ENCODE data around the gene OR2AG2. TPM values are rescaled to one million over a fixed set of nuclear protein-coding genes. Genes with fewer than 3 reads are reported as not detected.

The OR2AG2 gene
- total and polyA plus RNA-seq, 8 donors: 0.29 to 0.55 TPM; not detected in 6

DNA sequence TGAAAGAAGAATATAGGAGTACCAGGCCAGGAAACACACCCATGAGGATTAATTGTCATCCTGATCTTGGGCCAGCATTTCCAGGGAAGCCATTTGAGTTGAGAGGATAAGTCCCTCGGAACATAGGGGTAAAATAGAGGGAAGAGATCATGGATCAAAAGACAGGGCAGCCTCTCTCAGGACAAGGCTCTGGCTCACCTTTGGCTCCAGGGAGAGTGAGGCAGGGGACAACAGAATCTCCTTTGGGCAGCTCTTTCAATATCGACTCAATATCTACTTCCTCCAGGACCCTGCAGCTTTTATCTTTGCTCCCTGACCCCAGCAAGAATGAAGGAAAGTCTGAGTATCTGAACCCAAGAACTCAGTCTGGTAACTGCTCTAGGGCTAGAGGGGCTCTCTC is 10.9 kb upstream of the OR2AG2 start, which contains the start of gene OR2AG1:
Gene OR2AG1 (plus strand): TSS at position 301 of the 400 bp plus-strand sequence. CDS start 2,018 bp downstream, outside the sequence.
- H3K4me3 ChIP-seq: no peak within 1 kb of the TSS
- H3K9me3 ChIP-seq: no peaks in the 10 kb centered on the region
- TF ChIP-seq EP300 (IDR thresholded peaks at IDR 0.05) (no peak), POLR2AphosphoS5 (IDR thresholded peaks at IDR 0.05) (no peak), POLR2A (IDR thresholded peaks at IDR 0.05) (no peak)
- TF ChIP-seq, protein P1, sequence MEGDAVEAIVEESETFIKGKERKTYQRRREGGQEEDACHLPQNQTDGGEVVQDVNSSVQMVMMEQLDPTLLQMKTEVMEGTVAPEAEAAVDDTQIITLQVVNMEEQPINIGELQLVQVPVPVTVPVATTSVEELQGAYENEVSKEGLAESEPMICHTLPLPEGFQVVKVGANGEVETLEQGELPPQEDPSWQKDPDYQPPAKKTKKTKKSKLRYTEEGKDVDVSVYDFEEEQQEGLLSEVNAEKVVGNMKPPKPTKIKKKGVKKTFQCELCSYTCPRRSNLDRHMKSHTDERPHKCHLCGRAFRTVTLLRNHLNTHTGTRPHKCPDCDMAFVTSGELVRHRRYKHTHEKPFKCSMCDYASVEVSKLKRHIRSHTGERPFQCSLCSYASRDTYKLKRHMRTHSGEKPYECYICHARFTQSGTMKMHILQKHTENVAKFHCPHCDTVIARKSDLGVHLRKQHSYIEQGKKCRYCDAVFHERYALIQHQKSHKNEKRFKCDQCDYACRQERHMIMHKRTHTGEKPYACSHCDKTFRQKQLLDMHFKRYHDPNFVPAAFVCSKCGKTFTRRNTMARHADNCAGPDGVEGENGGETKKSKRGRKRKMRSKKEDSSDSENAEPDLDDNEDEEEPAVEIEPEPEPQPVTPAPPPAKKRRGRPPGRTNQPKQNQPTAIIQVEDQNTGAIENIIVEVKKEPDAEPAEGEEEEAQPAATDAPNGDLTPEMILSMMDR (IDR thresholded peaks at IDR 0.05): no peak
- no peaks in the 10 kb centered on the region for H3K4me1 ChIP-seq
- no peaks in the 10 kb centered on the region for H3K27me3 ChIP-seq
- intact Hi-C loops (cut with DNase I; ENCODE audit: low total_unique reads): no loop called here
- 46 to 70% (median 53%) methylated on average over 2 of the region's 2 CpGs for WGBS, 5 donors
- no peaks in the 10 kb centered on the region for H3K36me3 ChIP-seq
- H3K27ac ChIP-seq: no peak within 1 kb of the TSS
- no peak for DNase-seq

DNA sequence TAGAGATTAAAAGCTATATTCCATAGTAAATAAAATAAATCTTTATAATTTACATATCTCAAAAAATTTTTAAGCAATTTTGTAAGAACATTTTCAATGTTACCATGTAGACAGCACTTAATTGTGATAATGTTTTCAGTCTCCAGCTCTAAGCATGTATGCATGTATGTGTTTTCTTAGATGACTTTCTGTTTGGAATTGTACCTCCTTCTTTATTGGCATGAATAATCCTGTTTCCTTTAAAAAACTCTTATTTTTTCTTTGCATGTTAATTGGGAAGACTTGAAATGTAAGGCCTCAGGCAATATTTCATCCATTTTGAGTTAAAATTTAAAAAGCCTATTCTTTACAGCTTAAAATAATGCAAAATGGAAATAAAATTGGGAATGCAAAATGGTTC is 9.1 kb upstream of the OR2AG2 start:
- TF ChIP-seq, protein P1 (IDR thresholded peaks at IDR 0.05): no peak
- TF ChIP-seq EP300 (IDR thresholded peaks at IDR 0.05): no peak
- TF ChIP-seq POLR2A (IDR thresholded peaks at IDR 0.05): no peak
- TF ChIP-seq POLR2AphosphoS5 (IDR thresholded peaks at IDR 0.05): no peak
- no peaks in the 10 kb centered on the region for H3K27me3 ChIP-seq
- intact Hi-C loops (cut with DNase I; ENCODE audit: low total_unique reads): no loop called here
- no peaks in the 10 kb centered on the region for H3K9me3 ChIP-seq
- H3K4me3 ChIP-seq: no peak overlapping the region
- H3K4me1 ChIP-seq: no peaks in the 10 kb centered on the region
- no peak overlapping the region for H3K27ac ChIP-seq
- H3K36me3 ChIP-seq: no peaks in the 10 kb centered on the region
- DNase-seq: no peak

DNA sequence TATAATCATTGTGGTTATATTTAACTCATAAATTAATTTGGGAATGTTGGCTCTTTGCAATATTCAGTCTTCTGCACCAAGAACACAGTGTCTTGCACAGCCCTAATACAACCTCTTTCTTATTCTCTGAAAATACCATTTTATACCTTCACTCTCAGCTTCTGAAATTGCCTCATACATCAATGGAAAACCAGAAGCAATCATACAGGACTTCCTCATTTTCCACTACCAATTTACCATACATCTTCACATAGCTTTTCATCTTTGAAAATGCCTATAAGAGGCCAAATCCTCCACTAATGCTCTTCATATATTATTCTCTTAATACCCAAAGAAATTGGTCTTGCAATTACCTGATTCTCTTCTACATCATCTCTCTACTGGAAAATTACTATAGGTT is 6.7 kb upstream of the OR2AG2 start:
- no peaks in the 10 kb centered on the region for H3K4me1 ChIP-seq
- no peak overlapping the region for H3K4me3 ChIP-seq
- H3K36me3 ChIP-seq: no peaks in the 10 kb centered on the region
- no peaks in the 10 kb centered on the region for H3K9me3 ChIP-seq
- no peaks in the 10 kb centered on the region for H3K27me3 ChIP-seq
- DNase-seq: no peak
- no peak overlapping the region for H3K27ac ChIP-seq
- intact Hi-C loops (cut with DNase I; ENCODE audit: low total_unique reads): no loop called here
- TF ChIP-seq POLR2A (IDR thresholded peaks at IDR 0.05) (no peak), EP300 (IDR thresholded peaks at IDR 0.05) (no peak), POLR2AphosphoS5 (IDR thresholded peaks at IDR 0.05) (no peak)
- TF ChIP-seq, protein P1 (IDR thresholded peaks at IDR 0.05): no peak

DNA sequence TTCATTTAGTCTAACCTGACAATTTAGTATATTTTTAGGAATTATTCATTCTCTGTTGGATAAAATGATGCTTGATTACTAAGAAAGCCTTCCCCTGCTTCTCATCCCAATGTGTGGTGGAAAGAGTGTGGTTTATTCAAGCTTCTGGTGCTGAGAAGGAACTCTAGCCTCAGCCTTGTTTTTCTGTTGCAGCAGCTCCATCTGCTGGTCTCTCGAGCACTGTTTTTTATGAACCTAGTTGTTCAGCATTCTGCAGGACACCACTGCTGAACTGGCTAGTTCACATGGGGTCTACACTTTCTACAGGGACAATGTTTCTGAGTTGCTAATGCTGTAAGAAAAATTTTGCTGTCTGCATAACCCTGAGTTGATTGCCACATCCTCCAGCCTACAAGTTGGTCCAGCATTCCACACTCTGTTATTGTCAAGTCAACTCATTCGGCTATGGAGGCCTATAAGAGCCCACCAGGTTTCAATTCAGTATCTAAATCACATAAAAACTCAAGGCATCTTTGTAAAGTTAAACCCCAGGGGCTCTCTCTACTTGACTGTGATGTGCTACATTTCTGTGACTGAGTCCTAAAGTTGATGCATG is 14.3 kb downstream of the OR2AG2 start:
- TF ChIP-seq, protein P1 (IDR thresholded peaks at IDR 0.05): peak in 5 of 7 experiments; percentile 36 to 70 (median 46)
- TF ChIP-seq EP300 (IDR thresholded peaks at IDR 0.05): no peak
- WGBS, 5 donors: 45 to 50% (median 48%) methylated on average over 2 of the region's 2 CpGs

More for the DNA sequence above, 14.3 kb downstream of the OR2AG2 start:
- no peaks in the 10 kb centered on the region for H3K36me3 ChIP-seq
- DNase-seq: peak; percentile 63 to 86
- intact Hi-C loops (cut with DNase I; ENCODE audit: low total_unique reads): no loop called here
- H3K27ac ChIP-seq: no peak overlapping the region
- no peaks in the 10 kb centered on the region for H3K9me3 ChIP-seq
- no peaks in the 10 kb centered on the region for H3K27me3 ChIP-seq
- H3K4me1 ChIP-seq: peaks cover 0 to 14% (median 6%) of the 10 kb centered on the region in 4 donors
- H3K4me3 ChIP-seq: no peak overlapping the region

All from stomach (tissue), 9 donors.